Caco-2 (cell line): ENCODE data around the gene PITPNB. TPM values are rescaled to one million over a fixed set of nuclear protein-coding genes. Genes with fewer than 3 reads are reported as not detected.

Source experiments
- BruUV-seq: library from RNA; stranded (reverse); fragments of 400-500 nt; replicated peaks from 2 replicates; lab custom pipeline; 2021; lab: Mats Ljungman, UMichigan
- CTCF ChIA-PET: fragments of 300-600 bp; sonication (Branson Sonifier 250); formaldehyde crosslinking; loops from one replicate; lab custom pipeline; 2022; ENCODE audit warnings: antibody characterized with exemption; lab: Charles Lee
- POLR2A ChIA-PET: fragments of 300-600 bp; sonication (Branson Sonifier 250); formaldehyde crosslinking; loops from one replicate; lab custom pipeline; 2022; ENCODE audit warnings: antibody characterized with exemption; lab: Charles Lee
- DNase-seq, 2 experiments: peaks; one replicate each; pipeline versions ENCODE4 v3.0.0 to v3.0.0-alpha.2; 2020 to 2022
- H3K27me3 ChIP-seq: replicated peaks from 2 replicates; pipeline ENCODE4 v1.6.0; 2011; ENCODE audit warnings: low read length; ENCODE audit not compliant: control insufficient read depth, insufficient read depth
- H3K36me3 ChIP-seq: 2 replicates; pipeline ENCODE4 v1.5.1; 2011; ENCODE audit warnings: low read length; ENCODE audit not compliant: control insufficient read depth, insufficient read depth
- H3K4me1 ChIP-seq: fragments of 250-450 bp; sonication (Bioruptor Pico); 2 replicates; pipeline ENCODE4 v1.5.1; 2020; ENCODE audit warnings: mild to moderate bottlenecking
- H3K4me3 ChIP-seq: 2 replicates; pipeline ENCODE4 v1.5.1; 2011; ENCODE audit warnings: low read depth, mild to moderate bottlenecking, control low read depth, low read length
- H3K9me3 ChIP-seq: fragments of 250-450 bp; sonication (Bioruptor Pico); 2 replicates; pipeline ENCODE4 v1.5.1; 2020; ENCODE audit warnings: mild to moderate bottlenecking, moderate library complexity
- H3K27ac Mint-ChIP-seq: one replicate; pipeline ENCODE4 v1.8.0; 2022; ENCODE audit warnings: mixed read lengths; ENCODE audit not compliant: unreplicated experiment
- H3K27me3 Mint-ChIP-seq: one replicate; pipeline ENCODE4 v1.8.0; 2022; ENCODE audit warnings: mixed read lengths; ENCODE audit not compliant: insufficient read depth, unreplicated experiment
- H3K36me3 Mint-ChIP-seq: one replicate; pipeline ENCODE4 v1.8.0; 2022; ENCODE audit warnings: mild to moderate bottlenecking, mixed read lengths; ENCODE audit not compliant: insufficient read depth, unreplicated experiment
- H3K4me1 Mint-ChIP-seq: one replicate; pipeline ENCODE4 v1.8.0; 2022; ENCODE audit warnings: low read depth, mixed read lengths; ENCODE audit not compliant: unreplicated experiment
- H3K4me3 Mint-ChIP-seq: one replicate; pipeline ENCODE4 v1.8.0; 2022; ENCODE audit warnings: mild to moderate bottlenecking, moderate library complexity, mixed read lengths; ENCODE audit not compliant: unreplicated experiment
- H3K9me3 Mint-ChIP-seq: one replicate; pipeline ENCODE4 v1.8.0; 2022; ENCODE audit warnings: mixed read lengths; ENCODE audit not compliant: unreplicated experiment
- CTCF ChIP-seq, 2 experiments: fragments of 200-600 bp in 1 of 2; IDR thresholded peaks; 1 replicate in 1 of 2; 2 replicates in 1 of 2; pipeline versions ENCODE4 v1.5.1 to v1.8.0; 2011 to 2022; ENCODE audit warnings: antibody characterized with exemption in 1 of 2, control low read depth in 1 of 2, inconsistent platforms in 1 of 2, low read depth in 1 of 2, low read length in 1 of 2, mild to moderate bottlenecking in 1 of 2, moderate library complexity in 1 of 2; ENCODE audit not compliant: insufficient read depth in 1 of 2, severe bottlenecking in 1 of 2, unreplicated experiment in 1 of 2
- intact Hi-C: fragments of 100-400 bp; cut with micrococcal nuclease; formaldehyde crosslinking; loops from one replicate; pipeline ENCODE4 v1.10.0; 2022; ENCODE audit not compliant: unreplicated experiment
- total RNA-seq: library from RNA; stranded (reverse); gene quantifications from 2 replicates; pipeline ENCODE4 v1.2.3, GENCODE V29; 2022

PITPNB gene
- total RNA-seq, 1 experiment from 2014 or later = 81.7 TPM

GRCh38 chr22:27918341-27919221, 475 bp downstream of the PITPNB start:
- intact Hi-C loops = loop anchor here (5.0 kb wide), 1 partner anchor 36 kb away; no protein-coding TSS in a partner anchor

GRCh38 chr22:27915986-27916385, 3.1 kb downstream of the PITPNB start:
- Histone ChIP-seq H3K36me3 (no peaks in the 10 kb centered on the region), H3K4me1 (peaks cover 26% of the 10 kb centered on the region), H3K4me3 (no peak overlapping the region), H3K27me3 (no peaks in the 10 kb centered on the region), H3K9me3 (no peaks in the 10 kb centered on the region)
- DNase-seq = no peak
- TF ChIP-seq CTCF (IDR thresholded peaks at IDR 0.05; ENCODE audit: insufficient read depth in 1 of 2, low read depth in 1 of 2, low read length in 1 of 2, severe bottlenecking in 1 of 2, unreplicated experiment in 1 of 2) = no peak
- Mint-ChIP-seq H3K27ac (peak overlapping the region; percentile 17), H3K36me3 (peaks cover 37% of the 10 kb centered on the region), H3K27me3 (no peaks in the 10 kb centered on the region), H3K9me3 (no peaks in the 10 kb centered on the region), H3K4me3 (no peak overlapping the region), H3K4me1 (peaks cover 49% of the 10 kb centered on the region)
- intact Hi-C loops = loop anchor here (5.0 kb wide), 1 partner anchor 34 kb away; no protein-coding TSS in a partner anchor
- POLR2A ChIA-PET = no interaction called here
- BruUV-seq = no TSS peak
- CTCF ChIA-PET = no interaction called here

More at GRCh38 chr22:27918341-27919221, 475 bp downstream of the PITPNB start:
- no peaks in the 10 kb centered on the region for H3K27me3 ChIP-seq
- H3K4me1 ChIP-seq = peaks cover 19% of the 10 kb centered on the region
- no peak for TF ChIP-seq CTCF (IDR thresholded peaks at IDR 0.05; ENCODE audit: insufficient read depth in 1 of 2, low read depth in 1 of 2, low read length in 1 of 2, severe bottlenecking in 1 of 2, unreplicated experiment in 1 of 2)
- H3K9me3 ChIP-seq = no peaks in the 10 kb centered on the region
- H3K4me3 ChIP-seq = peak overlapping the region; percentile 84
- H3K4me1 Mint-ChIP-seq = peaks cover 41% of the 10 kb centered on the region
- H3K36me3 Mint-ChIP-seq = peaks cover 38% of the 10 kb centered on the region
- no peaks in the 10 kb centered on the region for H3K36me3 ChIP-seq
- CTCF ChIA-PET = interaction anchor here (0.9 to 1.3 kb wide), 2 partner anchors 19 to 35 kb away, joined by 3 to 5 read pairs; no protein-coding TSS in a partner anchor
- BruUV-seq = no TSS peak
- POLR2A ChIA-PET = interaction anchor here (0.7 to 1.0 kb wide), 4 partner anchors 13 to 1435 kb away, joined by 3 to 5 read pairs (median 3); partner anchors contain the start of gene HPS4
- H3K27ac Mint-ChIP-seq = peak overlapping the region; percentile 100
- no peaks in the 10 kb centered on the region for H3K9me3 Mint-ChIP-seq
- no peaks in the 10 kb centered on the region for H3K27me3 Mint-ChIP-seq
- peak overlapping the region; percentile 74 for H3K4me3 Mint-ChIP-seq
- peak; percentile 62 to 73 for DNase-seq

- Mint-ChIP-seq H3K9me3 (no peaks in the 10 kb centered on the region), H3K4me3 (no peak overlapping the region), H3K4me1 (peaks cover 38% of the 10 kb centered on the region), H3K36me3 (peaks cover 48% of the 10 kb centered on the region), H3K27me3 (no peaks in the 10 kb centered on the region), H3K27ac (peak overlapping the region; percentile 44)
- no TSS peak for BruUV-seq
- Histone ChIP-seq H3K27me3 (no peaks in the 10 kb centered on the region), H3K4me3 (no peak overlapping the region), H3K36me3 (peaks cover 1% of the 10 kb centered on the region), H3K4me1 (peaks cover 21% of the 10 kb centered on the region), H3K9me3 (no peaks in the 10 kb centered on the region)
- intact Hi-C loops = no loop called here
- ChIA-PET CTCF (interaction anchor here (0.6 to 0.7 kb wide), 2 partner anchors 12 to 869 kb away, joined by 3 to 4 read pairs; no protein-coding TSS in a partner anchor), POLR2A (no interaction called here)
- TF ChIP-seq CTCF (IDR thresholded peaks at IDR 0.05; ENCODE audit: insufficient read depth in 1 of 2, low read depth in 1 of 2, low read length in 1 of 2, severe bottlenecking in 1 of 2, unreplicated experiment in 1 of 2) = no peak
- DNase-seq = no peak
Measured at GRCh38 chr22:27913162-27913741, 5.8 kb downstream of the PITPNB start.
